CD14-positive monocyte (primary cell): ENCODE measurements around the gene PHPT1. TPM values are rescaled to one million over a fixed set of nuclear protein-coding genes. Genes with fewer than 3 reads are reported as not detected.
A peak's percentile ranks its signal among the peaks of the same experiment; 100 is the strongest.

Source experiments
- DNase-seq, 3 donors: peaks; one replicate each; pipeline ENCODE4 v3.0.0-alpha.2; 2011 to 2022
- H2AFZ ChIP-seq: 2 replicates; pipeline ENCODE4 v1.6.0; 2012; ENCODE audit warnings: mild to moderate bottlenecking, low read depth, low read length, inconsistent platforms; ENCODE audit not compliant: insufficient read depth, poor library complexity, severe bottlenecking
- H3K27ac ChIP-seq, 2 donors: 1 replicate in 1 of 2; 2 replicates in 1 of 2; pipeline ENCODE4 v1.5.1; 2012 to 2013; ENCODE audit warnings: low read length in 2 of 2, control low read depth in 1 of 2, inconsistent platforms in 1 of 2, low read depth in 1 of 2, mild to moderate bottlenecking in 1 of 2
- H3K27me3 ChIP-seq, 2 donors: one replicate each; pipeline versions ENCODE4 v1.6.0 to v1.6.1; 2011 to 2013; ENCODE audit warnings: low read length in 2 of 2; ENCODE audit not compliant: control insufficient read depth in 2 of 2, insufficient read depth in 2 of 2
- H3K36me3 ChIP-seq, 2 donors: replicated peaks in 1 of 2; 1 replicate in 1 of 2; 2 replicates in 1 of 2; pipeline versions ENCODE4 v1.5.1 to v1.6.1; 2012 to 2013; ENCODE audit warnings: low read length in 2 of 2, control low read depth in 1 of 2, inconsistent platforms in 1 of 2, mild to moderate bottlenecking in 1 of 2; ENCODE audit not compliant: insufficient read depth in 2 of 2, control insufficient read depth in 1 of 2
- H3K4me1 ChIP-seq, 2 donors: 1 replicate in 1 of 2; 2 replicates in 1 of 2; pipeline versions ENCODE4 v1.5.1 to v1.6.1; 2012 to 2013; ENCODE audit warnings: low read length in 2 of 2, control low read depth in 1 of 2, inconsistent platforms in 1 of 2, mild to moderate bottlenecking in 1 of 2, moderate library complexity in 1 of 2; ENCODE audit not compliant: insufficient read depth in 2 of 2, control insufficient read depth in 1 of 2
- H3K4me2 ChIP-seq: replicated peaks from 2 replicates; pipeline ENCODE3; 2012; ENCODE audit warnings: low read length, moderate library complexity, mild to moderate bottlenecking; ENCODE audit not compliant: poor library complexity, severe bottlenecking; ENCODE audit errors: extremely low read depth
- H3K4me3 ChIP-seq, 3 experiments: fragments of 200-600 bp in 1 of 3; sonication (generic) in 1 of 3; replicated peaks in 1 of 3; 1 replicate in 2 of 3; 2 replicates in 1 of 3; pipeline ENCODE4 v1.5.1; 2011 to 2013; ENCODE audit warnings: low read length in 3 of 3, mild to moderate bottlenecking in 3 of 3, control low read depth in 2 of 3, low read depth in 2 of 3, inconsistent platforms in 1 of 3, moderate library complexity in 1 of 3
- H3K79me2 ChIP-seq: 2 replicates; pipeline ENCODE4 v1.6.0; 2012; ENCODE audit warnings: mild to moderate bottlenecking, control low read depth, inconsistent platforms, low read length, moderate library complexity; ENCODE audit not compliant: insufficient read depth
- H3K9ac ChIP-seq: 2 replicates; pipeline ENCODE4 v1.6.0; 2017; ENCODE audit warnings: low read length, mild to moderate bottlenecking; ENCODE audit not compliant: insufficient read depth, poor library complexity, severe bottlenecking
- H3K9me3 ChIP-seq, 2 donors: replicated peaks in 1 of 2; 1 replicate in 1 of 2; 2 replicates in 1 of 2; pipeline versions ENCODE4 v1.5.1 to v1.6.1; 2012 to 2013; ENCODE audit warnings: low read length in 2 of 2, control low read depth in 1 of 2; ENCODE audit not compliant: control insufficient read depth in 1 of 2, insufficient read depth in 1 of 2
- H4K20me1 ChIP-seq: 2 replicates; pipeline ENCODE4 v1.6.0; 2012; ENCODE audit warnings: mild to moderate bottlenecking, low read length, control low read depth, moderate library complexity; ENCODE audit not compliant: insufficient read depth
- H3K27ac Mint-ChIP-seq, 7 donors: one replicate each; pipeline ENCODE4 v1.8.0; 2020; ENCODE audit warnings: mild to moderate bottlenecking in 7 of 7, mixed read lengths in 7 of 7, moderate library complexity in 6 of 7, inconsistent platforms in 2 of 7
- H3K27me3 Mint-ChIP-seq, 3 donors: one replicate each; pipeline ENCODE4 v1.8.0; 2021 to 2022; ENCODE audit warnings: low read depth in 3 of 3, mild to moderate bottlenecking in 3 of 3, mixed read lengths in 3 of 3, moderate library complexity in 3 of 3, inconsistent platforms in 1 of 3
- H3K36me3 Mint-ChIP-seq, 2 donors: one replicate each; pipeline ENCODE4 v1.8.0; 2020; ENCODE audit warnings: mixed read lengths in 2 of 2, inconsistent platforms in 1 of 2, mild to moderate bottlenecking in 1 of 2
- H3K4me1 Mint-ChIP-seq: one replicate; pipeline ENCODE4 v1.8.0; 2020; ENCODE audit warnings: mild to moderate bottlenecking, mixed read lengths
- H3K4me3 Mint-ChIP-seq, 2 donors: one replicate each; pipeline ENCODE4 v1.8.0; 2020; ENCODE audit warnings: mild to moderate bottlenecking in 2 of 2, mixed read lengths in 2 of 2, moderate library complexity in 1 of 2
- H3K9me3 Mint-ChIP-seq, 7 donors: one replicate each; pipeline ENCODE4 v1.8.0; 2020 to 2022; ENCODE audit warnings: mixed read lengths in 7 of 7, mild to moderate bottlenecking in 6 of 7, moderate library complexity in 6 of 7, inconsistent platforms in 2 of 7
- CTCF ChIP-seq: fragments of 200-600 bp; IDR thresholded peaks from one replicate; pipeline ENCODE4 v1.8.0; 2022; ENCODE audit warnings: antibody characterized with exemption, mild to moderate bottlenecking
- WGBS: methylation state at CpG from one replicate; pipeline ENCODE4 v1.1.5; 2013; ENCODE audit warnings: missing lambda C conversion rate; ENCODE audit not compliant: insufficient coverage; 5-methylcytosine and 5-hydroxymethylcytosine counted together
- intact Hi-C, 2 donors: fragments of 100-400 bp; cut with micrococcal nuclease; formaldehyde crosslinking; loops; one replicate each; pipeline versions ENCODE4 v1.15.0 to v1.15.1; 2023
- polyA plus RNA-seq, 3 donors: library from polyadenylated mRNA; depleted of rRNA in 1 of 3; unstranded in 2 of 3; stranded (reverse) in 1 of 3; fragments of 300-500 nt in 2 of 3; fragments of >200 nt in 1 of 3; fragmentation: Illumina TruSeq in 2 of 3; gene quantifications; 1 replicate in 2 of 3; 2 replicates in 1 of 3; pipeline ENCODE4 v1.2.3, GENCODE V29; 2012 to 2021

The PHPT1 gene
- polyA plus RNA-seq, 3 donors = 70.0 to 163 (median 94.3) TPM

- peaks cover 0 to 9% of the 10 kb centered on the region in 2 donors for H3K36me3 Mint-ChIP-seq
- Histone ChIP-seq H3K79me2 (no peaks in the 10 kb centered on the region), H3K4me1 (peaks cover 32 to 52% of the 10 kb centered on the region in 2 donors), H3K36me3 (peaks cover 0 to 5% of the 10 kb centered on the region in 2 donors), H3K27ac (no peak overlapping the region), H3K9ac (peak overlapping the region; percentile 56), H3K9me3 (peaks cover 0 to 5% of the 10 kb centered on the region in 2 donors), H4K20me1 (peaks cover 9% of the 10 kb centered on the region), H3K4me2 (peak overlapping the region; percentile 99), H3K4me3 (peak overlapping the region; percentile 74 to 93 (median 76)), H3K27me3 (peaks cover 12 to 43% of the 10 kb centered on the region in 2 donors), H2AFZ (peak overlapping the region; percentile 68)
- H3K9me3 Mint-ChIP-seq = peaks cover 0 to 15% (median 12%) of the 10 kb centered on the region in 7 donors
- H3K27ac Mint-ChIP-seq = peak overlapping the region in 4 of 7 donors; percentile 7 to 72 (median 34)
- no peak for DNase-seq
- TF ChIP-seq CTCF = no peak
- H3K4me1 Mint-ChIP-seq = peaks cover 26% of the 10 kb centered on the region
- peak overlapping the region; percentile 92 to 97 for H3K4me3 Mint-ChIP-seq
- intact Hi-C loops = loop anchor here (5.0 to 10.0 kb wide), 4 partner anchors 40 to 105 kb away; partner anchors contain the start of genes C8G (in 1 of the 2), FBXW5 (in 1 of the 2), LCN12 (in 1 of the 2) and TMEM141 (in 1 of the 2)
- H3K27me3 Mint-ChIP-seq = peaks cover 30 to 52% (median 37%) of the 10 kb centered on the region in 3 donors
- WGBS = 4% methylated on average over 56 of the region's 75 CpGs
Observed at GRCh38 chr9:136847088-136847825, 2.0 kb upstream of the PHPT1 start.

- peak overlapping the region; percentile 68 for H2AFZ ChIP-seq
- WGBS = under 1% methylated on average over 48 of the region's 48 CpGs
- H3K9ac ChIP-seq = peak overlapping the region; percentile 56
Observed at GRCh38 chr9:136847826-136848392, 1.3 kb upstream of the PHPT1 start.

More at GRCh38 chr9:136847826-136848392, 1.3 kb upstream of the PHPT1 start:
- intact Hi-C loops = loop anchor here (2.0 to 10.0 kb wide), 5 partner anchors 39 to 104 kb away; partner anchors contain the start of genes TRAF2 (in 2 of the 2), C8G (in 1 of the 2), FBXW5 (in 1 of the 2) and LCN12 (in 1 of the 2)
- peak; percentile 62 to 65 (median 63) for DNase-seq
- peak overlapping the region; percentile 92 to 97 for H3K4me3 Mint-ChIP-seq
- peaks cover 0 to 9% of the 10 kb centered on the region in 2 donors for H3K36me3 Mint-ChIP-seq
- Histone ChIP-seq H3K4me2 (peak overlapping the region; percentile 99), H3K9me3 (peaks cover 0 to 5% of the 10 kb centered on the region in 2 donors), H3K4me1 (peaks cover 28 to 47% of the 10 kb centered on the region in 2 donors), H4K20me1 (peaks cover 9% of the 10 kb centered on the region), H3K79me2 (no peaks in the 10 kb centered on the region), H3K4me3 (peak overlapping the region; percentile 74 to 93 (median 76)), H3K27ac (no peak overlapping the region), H3K36me3 (peaks cover 0 to 5% of the 10 kb centered on the region in 2 donors), H3K27me3 (peaks cover 12 to 37% of the 10 kb centered on the region in 2 donors)
- H3K9me3 Mint-ChIP-seq = peaks cover 0 to 15% (median 12%) of the 10 kb centered on the region in 7 donors
- H3K27me3 Mint-ChIP-seq = peaks cover 30 to 47% (median 35%) of the 10 kb centered on the region in 3 donors
- H3K4me1 Mint-ChIP-seq = peaks cover 23% of the 10 kb centered on the region
- TF ChIP-seq CTCF = no peak
- peak overlapping the region; percentile 7 to 78 (median 70) for H3K27ac Mint-ChIP-seq
